ENCODE measurements around the gene CEMP1.

CEMP1 gene

DNA sequence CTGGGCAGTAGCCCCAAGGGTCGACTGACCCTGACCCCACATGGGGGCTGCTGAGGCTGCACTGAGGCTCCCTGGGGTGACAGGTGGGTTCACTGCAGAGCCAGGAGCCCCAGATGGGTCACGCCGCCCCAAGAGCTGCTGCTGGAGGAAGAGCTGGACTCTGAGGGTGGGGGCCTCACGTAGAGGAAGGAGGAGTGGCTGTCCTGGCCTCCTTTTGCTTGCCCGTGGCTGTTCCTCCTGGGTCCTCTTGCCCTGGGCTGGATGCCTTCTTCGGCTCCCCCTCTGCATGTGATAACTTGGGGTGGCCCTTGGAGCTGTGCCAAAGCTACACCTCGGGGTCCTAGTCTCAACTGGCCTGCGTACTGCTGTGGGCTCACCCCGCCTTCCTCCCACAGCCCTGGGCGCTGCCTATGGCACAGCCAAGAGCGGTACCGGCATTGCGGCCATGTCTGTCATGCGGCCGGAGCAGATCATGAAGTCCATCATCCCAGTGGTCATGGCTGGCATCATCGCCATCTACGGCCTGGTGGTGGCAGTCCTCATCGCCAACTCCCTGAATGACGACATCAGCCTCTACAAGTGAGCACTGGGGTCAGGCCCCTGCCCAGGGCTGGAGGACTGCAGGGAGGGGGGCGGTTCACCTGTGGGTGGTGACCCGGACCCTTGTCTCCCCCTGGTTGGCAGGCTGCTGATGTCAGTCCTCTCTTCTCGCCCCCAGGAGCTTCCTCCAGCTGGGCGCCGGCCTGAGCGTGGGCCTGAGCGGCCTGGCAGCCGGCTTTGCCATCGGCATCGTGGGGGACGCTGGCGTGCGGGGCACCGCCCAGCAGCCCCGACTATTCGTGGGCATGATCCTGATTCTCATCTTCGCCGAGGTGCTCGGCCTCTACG is 12.1 kb downstream of the CEMP1 start:
- no peak for DNase-seq

- no peak for DNase-seq
These were observed 13.1 kb downstream of the CEMP1 start for GRCh38 chr16:2517954-2518605.

- DNase-seq = peak; percentile 83 to 89
These were observed 14.6 kb downstream of the CEMP1 start for GRCh38 chr16:2516391-2517240.

DNA sequence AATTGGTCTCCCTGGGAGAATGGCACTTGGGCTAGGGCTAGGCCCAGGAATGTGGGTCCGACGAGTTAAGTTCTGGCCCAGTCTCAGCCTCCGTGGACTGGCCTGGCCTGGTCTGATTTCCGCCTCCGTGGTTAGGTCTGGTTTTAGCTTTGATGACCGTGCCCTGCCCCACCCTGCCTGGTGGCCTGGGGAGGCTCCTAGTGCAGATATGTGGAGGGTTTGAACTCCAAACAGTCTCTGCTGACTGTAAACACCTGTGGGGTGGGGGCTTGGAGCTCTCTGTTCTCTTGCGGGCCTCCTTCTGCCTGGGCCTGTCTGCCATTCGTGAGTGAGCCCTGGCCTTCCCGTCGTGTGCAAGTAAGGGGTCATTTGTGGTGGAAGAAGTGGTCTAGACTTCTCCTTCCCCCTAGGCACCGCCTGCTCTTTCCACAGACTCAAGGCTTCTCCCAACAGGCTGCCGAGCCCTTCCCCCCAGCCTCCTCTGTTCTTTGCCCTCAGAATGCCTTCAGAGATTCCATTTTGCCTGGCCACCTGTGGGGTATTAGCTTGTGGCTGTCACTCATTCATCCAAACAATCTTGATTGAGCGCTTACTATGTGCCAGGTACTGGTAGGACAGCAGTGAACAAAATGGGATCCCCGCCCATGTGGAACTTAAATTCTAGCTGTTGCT is 15.9 kb downstream of the CEMP1 start:
- peak; percentile 76 to 82 for DNase-seq

- peak; percentile 39 to 74 for DNase-seq
These were observed 16.7 kb downstream of the CEMP1 start for GRCh38 chr16:2514333-2515179.

DNA sequence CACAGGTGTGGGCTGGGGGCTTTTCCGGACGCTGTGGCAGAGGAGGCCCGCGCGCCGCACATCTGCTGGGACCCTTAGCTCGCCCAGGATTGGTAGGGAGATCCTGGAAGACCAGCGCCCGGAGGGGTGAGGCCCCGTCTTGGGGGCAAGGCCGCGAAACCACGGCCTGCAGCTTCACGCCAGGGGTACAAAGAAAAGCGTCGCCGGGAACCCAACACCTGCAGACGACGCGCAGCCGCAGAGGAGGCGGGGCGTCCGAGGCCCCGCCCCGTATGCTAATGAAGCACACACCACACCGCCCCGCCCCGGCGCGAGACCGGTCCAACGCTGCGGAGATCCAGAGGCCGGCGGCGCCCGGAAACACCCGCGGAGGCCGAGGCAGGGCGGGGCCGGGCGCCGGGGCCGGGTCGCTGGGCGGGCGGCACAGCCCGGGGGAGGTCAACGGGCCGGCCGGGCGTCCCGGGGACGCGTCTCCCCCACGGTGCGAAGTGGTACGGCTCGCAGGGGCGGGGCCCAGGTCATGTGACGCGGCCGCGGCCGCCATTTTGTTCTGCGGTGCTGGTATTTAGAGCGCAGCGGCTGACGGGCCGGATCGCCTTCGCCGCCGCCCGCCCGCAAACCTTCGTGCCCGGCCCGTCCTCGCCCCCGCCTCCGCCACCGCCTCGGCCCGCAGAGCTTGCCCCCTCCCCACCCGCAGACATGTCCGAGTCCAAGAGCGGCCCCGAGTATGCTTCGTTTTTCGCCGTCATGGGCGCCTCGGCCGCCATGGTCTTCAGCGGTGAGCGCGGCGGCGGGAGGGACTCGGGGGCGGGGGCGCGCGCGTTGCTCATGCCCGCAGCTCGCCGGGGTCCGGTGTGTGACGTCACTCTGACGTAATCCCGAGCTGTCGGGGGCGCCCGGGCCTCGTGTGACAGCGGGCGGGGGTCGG is 17.5 kb downstream of the CEMP1 start, which contains the start of gene ATP6V0C:
Gene ATP6V0C, plus strand, starts transcription at position 548 of the 928 bp plus-strand sequence. Its CDS starts 152 bp downstream, at position 700.
- peak; percentile 93 for DNase-seq

DNA sequence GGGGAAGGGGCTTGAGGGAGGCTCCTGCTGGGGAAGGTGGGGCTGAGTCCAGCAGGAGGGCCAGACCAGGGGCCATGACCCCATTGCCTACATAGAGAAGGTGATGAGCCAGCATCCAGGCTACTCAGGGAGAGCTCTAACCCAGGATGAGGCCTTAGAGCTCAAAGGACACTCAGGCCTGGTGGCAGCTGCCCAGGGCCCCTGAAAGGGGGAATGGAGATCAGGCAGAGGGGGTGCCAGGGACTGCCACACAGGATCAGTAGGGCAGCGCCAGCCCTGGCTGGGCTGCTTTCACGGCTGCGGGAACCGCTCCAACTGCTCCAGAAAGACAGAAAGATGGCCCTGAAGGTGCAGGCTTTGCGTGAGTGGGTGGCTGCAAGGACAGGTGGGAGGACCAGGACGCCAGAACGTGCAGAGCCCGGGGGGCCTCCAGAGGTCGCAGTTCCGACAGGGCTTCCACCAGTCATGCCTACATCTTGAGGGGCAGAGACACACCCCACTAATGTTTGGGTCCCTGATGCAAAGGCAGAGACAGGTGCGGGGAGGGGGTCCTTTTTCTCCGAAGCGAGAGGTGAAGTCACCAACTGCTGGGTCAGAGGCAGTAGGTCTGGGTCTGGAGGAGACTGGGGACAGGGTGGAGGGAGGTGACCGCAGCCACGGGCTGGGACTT is 18.3 kb downstream of the CEMP1 start:
- no peak for DNase-seq

- no peak for DNase-seq
These were observed 19.0 kb downstream of the CEMP1 start for GRCh38 chr16:2511996-2512734.

DNA sequence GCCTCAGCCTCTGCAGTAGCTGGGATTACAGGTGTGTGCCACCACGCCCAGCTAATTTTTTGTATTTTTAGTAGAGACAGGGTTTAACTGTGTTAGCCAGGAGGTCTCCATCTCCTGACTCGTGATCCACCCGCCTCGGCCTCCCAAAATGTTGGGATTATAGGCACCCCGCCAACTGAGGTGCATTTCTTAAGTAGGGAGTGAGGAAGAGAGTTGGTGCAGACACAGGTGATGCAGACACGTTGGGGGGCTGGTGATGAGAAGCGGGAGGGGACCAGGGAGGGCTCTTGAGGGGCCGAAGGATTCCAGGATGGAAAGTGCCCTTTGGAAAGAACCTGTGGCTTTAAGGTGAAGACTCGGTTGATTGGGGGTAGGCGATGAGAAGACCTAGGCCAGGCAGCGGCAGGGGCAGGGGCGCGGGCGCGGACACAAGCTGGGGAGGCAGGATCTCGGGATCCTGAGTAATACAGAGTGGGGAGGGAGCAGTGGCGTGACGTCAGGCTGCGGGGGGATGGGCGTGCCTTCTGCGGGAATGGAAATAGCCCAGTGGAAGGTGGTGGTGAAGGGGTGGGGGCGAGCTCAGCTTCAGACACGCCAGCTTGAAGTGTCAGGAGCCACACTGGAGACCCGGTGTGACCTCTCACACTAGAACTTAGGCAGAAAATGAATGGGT is 19.9 kb downstream of the CEMP1 start:
- DNase-seq = peak; percentile 42 to 71

DNA sequence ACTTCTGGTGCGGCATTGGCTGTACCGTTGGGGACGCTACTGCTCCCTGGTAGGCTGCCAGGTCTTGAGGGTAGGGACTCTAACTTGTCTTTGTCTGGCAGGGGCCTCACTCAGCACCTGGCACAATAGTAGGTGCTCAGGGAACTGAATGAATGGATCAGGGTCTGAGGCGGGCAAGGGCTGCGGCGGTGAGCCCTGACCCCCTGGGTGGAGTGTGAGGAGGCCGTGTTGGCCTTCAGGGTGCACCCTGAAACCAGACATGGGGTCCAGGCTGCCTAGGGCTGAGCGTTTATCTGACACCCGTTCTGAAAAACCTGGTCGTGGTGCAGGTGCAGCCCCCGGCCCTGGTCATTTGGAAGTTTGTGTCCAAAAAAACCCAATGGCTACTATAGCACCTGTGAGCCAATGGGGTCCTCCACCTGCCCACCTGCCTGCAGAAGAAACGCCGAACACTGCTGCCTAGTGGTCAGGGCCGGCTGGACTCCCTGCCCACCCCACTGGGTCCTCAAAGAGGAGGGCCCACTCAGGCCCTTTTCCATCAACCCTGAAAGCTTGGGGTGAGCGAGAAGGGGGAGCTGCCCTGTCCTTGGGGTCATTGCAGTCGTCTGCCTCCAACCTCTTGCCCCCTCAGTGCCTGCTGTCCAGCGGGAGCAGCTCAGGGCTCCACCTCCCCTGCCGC is 22.3 kb downstream of the CEMP1 start:
- DNase-seq = no peak

- DNase-seq = peak; percentile 95 to 96
These were observed 23.5 kb downstream of the CEMP1 start for GRCh38 chr16:2507665-2508064.

GRCh38 chr16:2507052-2507659 is 24.1 kb downstream of the CEMP1 start:
- peak; percentile 83 to 90 for DNase-seq

DNA sequence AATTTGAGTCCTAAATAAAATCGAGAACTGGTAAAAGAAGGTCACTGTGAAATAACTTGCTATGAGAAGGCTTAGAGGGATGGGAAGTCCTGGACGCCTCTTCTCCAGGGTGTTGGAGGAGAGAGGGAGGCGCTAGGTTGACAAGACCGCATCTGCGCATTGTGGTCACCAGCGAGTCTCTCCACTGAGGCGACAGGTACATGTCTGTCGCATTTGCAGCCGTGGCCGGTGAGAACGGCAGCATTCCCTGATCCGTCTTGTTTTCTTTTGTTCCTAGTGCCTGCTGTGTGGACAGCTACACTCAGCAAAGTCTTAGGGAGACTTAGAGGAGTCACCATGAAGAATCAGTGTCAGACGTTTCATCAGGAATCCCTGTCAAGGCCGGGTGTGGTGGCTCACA is 25.5 kb downstream of the CEMP1 start:
- no peak for DNase-seq

- no peak for DNase-seq
These were observed 29.0 kb downstream of the CEMP1 start for GRCh38 chr16:2501946-2502895.

DNA sequence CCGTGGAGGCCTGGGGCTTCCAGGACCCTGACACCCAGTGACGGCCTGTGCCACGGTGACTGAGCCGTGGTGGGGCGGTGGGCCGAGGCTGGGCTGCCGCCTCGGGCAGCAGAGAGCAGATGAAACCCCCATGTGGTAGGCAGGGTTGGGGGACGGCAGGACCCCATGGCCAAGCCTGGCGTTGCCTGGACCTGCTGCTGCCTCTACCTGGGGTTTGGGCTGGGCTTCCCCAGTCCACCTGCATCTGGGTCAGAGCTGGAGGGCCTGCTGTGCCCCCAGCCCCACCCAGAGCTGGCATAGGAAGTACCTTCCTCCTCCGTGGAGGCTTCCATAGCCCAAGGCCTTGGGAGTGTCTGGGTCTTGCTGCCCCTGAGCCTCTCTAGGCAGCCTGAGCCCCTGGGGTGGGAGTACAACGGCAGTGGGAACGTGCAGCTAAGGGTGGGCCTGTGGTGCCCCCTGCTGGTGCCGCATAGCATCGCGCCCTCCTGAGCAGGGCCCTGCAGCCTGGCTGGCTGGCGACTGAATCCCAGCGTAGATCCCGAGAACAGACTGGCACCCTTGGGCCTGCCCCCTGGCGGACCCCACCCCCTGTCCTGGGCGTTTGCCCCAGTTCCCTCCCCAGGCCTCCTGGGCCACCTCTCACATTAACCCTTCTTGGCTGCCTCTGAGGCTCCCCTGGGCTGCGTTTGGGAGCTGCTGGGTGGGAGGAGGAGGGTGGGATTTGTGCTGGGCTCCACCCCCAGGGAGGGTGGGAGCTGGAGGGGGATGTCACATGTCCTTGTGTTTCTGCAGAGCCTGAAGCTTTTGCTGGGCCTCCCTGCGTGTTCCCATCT is 30.1 kb downstream of the CEMP1 start:
- peak; percentile 87 for DNase-seq
